MCF 10A (cell line): ENCODE data around the gene EIF2S3. TPM values are rescaled to one million over a fixed set of nuclear protein-coding genes. Genes with fewer than 3 reads are reported as not detected.

Experiments
- BruUV-seq: library from RNA; stranded (reverse); fragments of 400-500 nt; replicated peaks from 2 replicates; lab custom pipeline; 2021; lab: Mats Ljungman, UMichigan
- CTCF ChIA-PET: fragments of 300-600 bp; sonication (Branson Sonifier 250); formaldehyde crosslinking; extraction: SDS; loops from one replicate; lab custom pipeline; 2021; ENCODE audit warnings: antibody characterized with exemption, inconsistent platforms; lab: Yijun Ruan, JAX
- POLR2A ChIA-PET: fragments of 300-600, 350-650 bp; sonication (Branson Sonifier 250); formaldehyde crosslinking; extraction: SDS; loops from one replicate; lab custom pipeline; 2020; ENCODE audit warnings: antibody characterized with exemption, inconsistent platforms; lab: Yijun Ruan, JAX
- DNase-seq: peaks from one replicate; pipeline ENCODE4 v3.0.0-alpha.2; 2018; ENCODE audit not compliant: unreplicated experiment
- H3K27ac Mint-ChIP-seq: one replicate; pipeline ENCODE4 v1.8.0; 2022; ENCODE audit warnings: mild to moderate bottlenecking, low read depth, mixed read lengths; ENCODE audit not compliant: unreplicated experiment
- H3K27me3 Mint-ChIP-seq: one replicate; pipeline ENCODE4 v1.8.0; 2022; ENCODE audit warnings: mixed read lengths; ENCODE audit not compliant: insufficient read depth, unreplicated experiment
- H3K36me3 Mint-ChIP-seq: one replicate; pipeline ENCODE4 v1.8.0; 2022; ENCODE audit warnings: mild to moderate bottlenecking, moderate library complexity, mixed read lengths; ENCODE audit not compliant: insufficient read depth, unreplicated experiment
- H3K4me1 Mint-ChIP-seq: one replicate; pipeline ENCODE4 v1.8.0; 2022; ENCODE audit warnings: mixed read lengths; ENCODE audit not compliant: insufficient read depth, unreplicated experiment
- H3K4me3 Mint-ChIP-seq: one replicate; pipeline ENCODE4 v1.8.0; 2022; ENCODE audit warnings: mild to moderate bottlenecking, moderate library complexity, mixed read lengths; ENCODE audit not compliant: unreplicated experiment
- H3K9me3 Mint-ChIP-seq: one replicate; pipeline ENCODE4 v1.8.0; 2022; ENCODE audit warnings: mixed read lengths; ENCODE audit not compliant: unreplicated experiment
- intact Hi-C: fragments of 100-400 bp; cut with micrococcal nuclease; formaldehyde crosslinking; loops from 2 replicates; pipeline ENCODE4 v1.14.1; 2022
- total RNA-seq: library from RNA; stranded (reverse); gene quantifications from 2 replicates; pipeline ENCODE4 v1.2.3, GENCODE V29; 2022
- TF ChIP-seq, protein P1 (sequence below): fragments of 200-600 bp; IDR thresholded peaks from one replicate; pipeline ENCODE4 v1.8.0; 2022; ENCODE audit warnings: antibody characterized with exemption, mild to moderate bottlenecking; ENCODE audit not compliant: unreplicated experiment

EIF2S3 gene
- total RNA-seq, 1 experiment from 2014 or later = 391 TPM

DNA sequence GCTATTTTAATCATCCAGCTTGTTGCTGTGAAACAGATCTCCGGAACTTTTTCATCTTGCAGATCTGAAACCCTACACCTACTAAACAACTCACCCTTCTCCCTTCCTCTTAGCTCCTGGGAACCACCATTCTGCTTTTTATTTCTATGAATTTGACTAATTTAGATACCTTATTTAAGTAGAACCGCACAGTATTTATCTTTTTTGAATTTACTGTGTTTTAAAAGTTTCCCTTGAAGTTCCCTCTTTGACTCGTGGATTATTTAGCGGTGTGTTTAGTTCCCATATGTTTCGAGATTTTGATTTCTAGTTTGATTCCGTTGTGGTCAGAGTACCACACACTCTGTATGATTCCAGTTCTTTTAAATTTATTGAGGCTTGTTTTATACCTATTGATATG, 44.6 kb downstream of the EIF2S3 start:
- ChIA-PET CTCF (interaction anchor here (0.6 kb wide), 1 partner anchor 52 kb away, joined by 3 read pairs; no protein-coding TSS in a partner anchor), POLR2A (no interaction called here)
- no peak overlapping the region for H3K4me3 Mint-ChIP-seq
- intact Hi-C loops = no loop called here
- no TSS peak for BruUV-seq
- H3K27ac Mint-ChIP-seq = no peak overlapping the region
- TF ChIP-seq, protein P1, sequence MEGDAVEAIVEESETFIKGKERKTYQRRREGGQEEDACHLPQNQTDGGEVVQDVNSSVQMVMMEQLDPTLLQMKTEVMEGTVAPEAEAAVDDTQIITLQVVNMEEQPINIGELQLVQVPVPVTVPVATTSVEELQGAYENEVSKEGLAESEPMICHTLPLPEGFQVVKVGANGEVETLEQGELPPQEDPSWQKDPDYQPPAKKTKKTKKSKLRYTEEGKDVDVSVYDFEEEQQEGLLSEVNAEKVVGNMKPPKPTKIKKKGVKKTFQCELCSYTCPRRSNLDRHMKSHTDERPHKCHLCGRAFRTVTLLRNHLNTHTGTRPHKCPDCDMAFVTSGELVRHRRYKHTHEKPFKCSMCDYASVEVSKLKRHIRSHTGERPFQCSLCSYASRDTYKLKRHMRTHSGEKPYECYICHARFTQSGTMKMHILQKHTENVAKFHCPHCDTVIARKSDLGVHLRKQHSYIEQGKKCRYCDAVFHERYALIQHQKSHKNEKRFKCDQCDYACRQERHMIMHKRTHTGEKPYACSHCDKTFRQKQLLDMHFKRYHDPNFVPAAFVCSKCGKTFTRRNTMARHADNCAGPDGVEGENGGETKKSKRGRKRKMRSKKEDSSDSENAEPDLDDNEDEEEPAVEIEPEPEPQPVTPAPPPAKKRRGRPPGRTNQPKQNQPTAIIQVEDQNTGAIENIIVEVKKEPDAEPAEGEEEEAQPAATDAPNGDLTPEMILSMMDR = no peak
- H3K4me1 Mint-ChIP-seq = no peaks in the 10 kb centered on the region
- H3K27me3 Mint-ChIP-seq = peaks cover 58% of the 10 kb centered on the region
- no peaks in the 10 kb centered on the region for H3K36me3 Mint-ChIP-seq
- DNase-seq = no peak
- no peaks in the 10 kb centered on the region for H3K9me3 Mint-ChIP-seq

DNA sequence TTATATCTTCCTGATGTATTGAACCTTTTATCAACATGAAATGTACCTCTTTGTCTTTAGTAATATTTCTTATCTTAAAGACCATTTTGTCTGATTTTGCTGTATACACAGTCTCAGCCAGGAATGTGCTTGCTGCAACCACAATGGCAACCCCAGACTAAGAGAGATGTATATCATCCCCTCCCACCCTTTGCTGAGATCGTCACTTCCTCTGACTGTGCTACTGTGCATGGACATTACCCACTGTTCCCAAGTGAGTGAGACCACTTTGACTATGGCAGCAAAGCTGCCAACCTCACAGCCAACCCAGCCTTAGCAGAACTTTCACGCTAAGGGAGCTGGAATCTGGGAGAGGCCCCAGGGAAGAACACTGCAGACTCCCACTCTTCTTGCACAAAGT, 46.0 kb downstream of the EIF2S3 start:
- POLR2A ChIA-PET = no interaction called here
- CTCF ChIA-PET = no interaction called here
- no peak overlapping the region for H3K4me3 Mint-ChIP-seq

DNA sequence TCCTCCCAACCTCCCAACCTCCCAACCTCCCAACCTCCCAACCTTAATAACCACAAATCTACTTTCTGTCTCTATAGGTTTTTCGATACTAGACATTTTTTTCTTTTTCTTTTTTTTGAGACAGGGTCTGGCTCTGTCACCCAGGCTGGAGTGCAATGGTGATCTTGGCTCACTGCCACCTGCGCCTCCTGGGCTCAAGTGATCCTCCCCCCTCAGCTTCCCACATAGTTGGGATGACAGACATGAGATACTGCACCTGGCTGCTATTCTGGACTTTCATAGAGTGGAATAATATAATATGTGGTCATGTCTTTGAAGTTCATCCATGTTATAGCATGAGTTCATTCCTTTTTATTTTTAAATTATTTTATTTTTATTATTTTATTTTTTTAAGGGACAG, 55.3 kb downstream of the EIF2S3 start:
- no peaks in the 10 kb centered on the region for H3K4me1 Mint-ChIP-seq
- no peak overlapping the region for H3K27ac Mint-ChIP-seq
- CTCF ChIA-PET = interaction anchor here (0.6 kb wide), 1 partner anchor 9 kb away, joined by 4 read pairs; no protein-coding TSS in a partner anchor
- H3K27me3 Mint-ChIP-seq = peaks cover 42% of the 10 kb centered on the region
- no peaks in the 10 kb centered on the region for H3K9me3 Mint-ChIP-seq
- H3K36me3 Mint-ChIP-seq = peaks cover 4% of the 10 kb centered on the region
- intact Hi-C loops = no loop called here
- BruUV-seq = no TSS peak
- H3K4me3 Mint-ChIP-seq = no peak overlapping the region
- TF ChIP-seq, protein P1 = no peak
- POLR2A ChIA-PET = no interaction called here
- DNase-seq = no peak

More for the DNA sequence above, 46.0 kb downstream of the EIF2S3 start:
- peaks cover 49% of the 10 kb centered on the region for H3K27me3 Mint-ChIP-seq
- H3K9me3 Mint-ChIP-seq = no peaks in the 10 kb centered on the region
- no peaks in the 10 kb centered on the region for H3K4me1 Mint-ChIP-seq
- TF ChIP-seq, protein P1 = no peak
- no TSS peak for BruUV-seq
- no peak for DNase-seq
- H3K36me3 Mint-ChIP-seq = peaks cover 4% of the 10 kb centered on the region
- no peak overlapping the region for H3K27ac Mint-ChIP-seq
- intact Hi-C loops = no loop called here

DNA sequence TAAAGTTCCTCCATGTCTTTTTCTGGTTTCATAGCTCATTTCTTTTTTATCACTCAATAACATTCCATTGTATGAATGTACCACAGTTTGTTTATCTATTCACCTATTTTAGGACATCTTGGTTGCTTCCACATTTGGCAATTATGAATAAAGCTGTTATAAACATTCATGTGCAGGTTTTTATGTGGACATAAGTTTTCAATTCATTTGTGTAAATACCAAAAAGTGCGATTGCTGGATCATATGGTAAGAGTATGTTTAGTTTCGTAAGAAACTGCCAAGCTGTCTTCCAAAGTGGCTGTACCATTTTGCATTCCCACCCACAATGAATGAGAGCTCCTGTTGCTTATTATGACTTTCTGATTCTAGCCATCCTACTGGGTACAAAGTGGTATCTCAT, 58.4 kb downstream of the EIF2S3 start:
- TF ChIP-seq, protein P1 = no peak
- Mint-ChIP-seq H3K4me3 (no peak overlapping the region), H3K4me1 (peaks cover 8% of the 10 kb centered on the region), H3K9me3 (no peaks in the 10 kb centered on the region), H3K27me3 (peaks cover 30% of the 10 kb centered on the region), H3K36me3 (no peaks in the 10 kb centered on the region), H3K27ac (no peak overlapping the region)
- POLR2A ChIA-PET = no interaction called here
- CTCF ChIA-PET = no interaction called here
- no TSS peak for BruUV-seq
- DNase-seq = no peak
- intact Hi-C loops = no loop called here
